ENCODE measurements around the gene BRD7.

The BRD7 gene

DNA sequence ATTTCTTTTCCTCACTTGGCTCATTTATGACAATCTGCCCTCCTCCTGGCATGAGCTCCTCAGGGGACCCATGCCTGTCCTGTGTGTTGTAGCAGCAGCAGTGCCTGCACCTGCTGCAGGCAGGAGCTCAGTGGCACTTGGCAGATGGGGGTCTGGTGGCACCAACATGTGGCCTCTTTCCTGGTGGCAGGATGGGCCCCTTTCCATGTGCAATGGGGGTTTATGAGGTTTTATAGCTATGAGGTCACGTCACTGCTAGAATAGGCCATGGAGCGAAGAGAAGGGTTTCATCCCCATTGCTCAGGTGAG is 95.5 kb downstream of the BRD7 start:
- TF ChIP-seq, protein P1, sequence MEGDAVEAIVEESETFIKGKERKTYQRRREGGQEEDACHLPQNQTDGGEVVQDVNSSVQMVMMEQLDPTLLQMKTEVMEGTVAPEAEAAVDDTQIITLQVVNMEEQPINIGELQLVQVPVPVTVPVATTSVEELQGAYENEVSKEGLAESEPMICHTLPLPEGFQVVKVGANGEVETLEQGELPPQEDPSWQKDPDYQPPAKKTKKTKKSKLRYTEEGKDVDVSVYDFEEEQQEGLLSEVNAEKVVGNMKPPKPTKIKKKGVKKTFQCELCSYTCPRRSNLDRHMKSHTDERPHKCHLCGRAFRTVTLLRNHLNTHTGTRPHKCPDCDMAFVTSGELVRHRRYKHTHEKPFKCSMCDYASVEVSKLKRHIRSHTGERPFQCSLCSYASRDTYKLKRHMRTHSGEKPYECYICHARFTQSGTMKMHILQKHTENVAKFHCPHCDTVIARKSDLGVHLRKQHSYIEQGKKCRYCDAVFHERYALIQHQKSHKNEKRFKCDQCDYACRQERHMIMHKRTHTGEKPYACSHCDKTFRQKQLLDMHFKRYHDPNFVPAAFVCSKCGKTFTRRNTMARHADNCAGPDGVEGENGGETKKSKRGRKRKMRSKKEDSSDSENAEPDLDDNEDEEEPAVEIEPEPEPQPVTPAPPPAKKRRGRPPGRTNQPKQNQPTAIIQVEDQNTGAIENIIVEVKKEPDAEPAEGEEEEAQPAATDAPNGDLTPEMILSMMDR (IDR thresholded peaks at IDR 0.05; ENCODE audit: low read depth, low read length, missing control alignments) = no peak
- in situ Hi-C loops (cut with HindIII; ENCODE audit: low sequenced_read_pairs) = no loop called here
- H3K4me3 ChIP-seq (ENCODE audit: low read depth, low read length) = no peak overlapping the region
- DNase-seq (ENCODE audit: low read depth) = no peak

GRCh38 chr16:50272687-50273381 is 96.0 kb downstream of the BRD7 start:
- TF ChIP-seq, protein P1 (IDR thresholded peaks at IDR 0.05; ENCODE audit: low read depth, low read length, missing control alignments) = no peak
- H3K4me3 ChIP-seq (ENCODE audit: low read depth, low read length) = no peak overlapping the region
- DNase-seq (ENCODE audit: low read depth) = no peak
- in situ Hi-C loops (cut with HindIII; ENCODE audit: low sequenced_read_pairs) = no loop called here

GRCh38 chr16:50272111-50272571 is 96.6 kb downstream of the BRD7 start:
- DNase-seq (ENCODE audit: low read depth) = no peak
- TF ChIP-seq, protein P1 (IDR thresholded peaks at IDR 0.05; ENCODE audit: low read depth, low read length, missing control alignments) = no peak
- H3K4me3 ChIP-seq (ENCODE audit: low read depth, low read length) = no peak overlapping the region
- in situ Hi-C loops (cut with HindIII; ENCODE audit: low sequenced_read_pairs) = no loop called here

DNA sequence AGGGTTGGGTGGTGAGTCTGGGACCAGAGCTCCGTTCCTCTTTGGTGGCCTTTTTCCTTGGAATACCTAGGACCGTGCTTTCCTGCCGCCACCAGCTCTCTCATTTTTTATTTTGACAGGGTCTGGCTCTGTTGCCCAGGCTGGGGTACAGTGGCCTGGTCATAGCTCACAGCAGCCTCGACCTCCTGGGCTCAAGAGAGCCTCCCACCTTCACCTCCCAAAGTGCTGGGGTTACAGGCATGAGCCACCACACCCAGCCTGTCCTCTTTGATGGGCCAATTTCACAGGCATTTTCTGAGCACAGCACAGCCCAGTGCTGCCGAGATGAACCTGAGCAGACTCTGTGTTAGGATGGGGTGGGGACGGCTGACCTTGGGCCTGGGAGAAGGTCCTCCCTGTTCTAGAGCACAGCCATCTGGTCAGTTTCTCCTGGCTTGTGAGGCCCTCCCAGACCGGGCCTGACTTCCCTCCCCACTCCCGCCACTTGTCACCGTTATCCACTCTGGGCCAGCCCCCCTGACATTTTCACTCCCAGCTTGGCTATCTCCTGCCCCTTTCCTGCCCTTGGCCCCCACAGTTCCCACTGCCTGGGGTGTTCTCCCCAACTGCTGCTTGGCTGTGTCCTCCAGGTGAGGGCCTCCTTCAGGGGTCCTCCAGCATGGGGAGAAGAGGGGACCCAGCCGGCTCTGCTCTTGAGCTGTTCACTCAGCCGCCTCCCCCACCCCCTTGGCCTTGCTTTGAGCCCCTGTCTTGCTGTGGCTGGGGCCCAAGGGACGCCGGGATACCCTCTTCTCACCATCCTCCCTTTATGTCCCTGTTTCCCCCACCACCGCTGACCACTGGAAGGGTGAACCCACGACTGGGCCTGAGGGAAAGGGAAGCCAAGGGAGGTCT is 97.4 kb downstream of the BRD7 start:
- in situ Hi-C loops (cut with HindIII; ENCODE audit: low sequenced_read_pairs) = no loop called here
- TF ChIP-seq, protein P1 (IDR thresholded peaks at IDR 0.05; ENCODE audit: low read depth, low read length, missing control alignments) = no peak
- no peak for DNase-seq (ENCODE audit: low read depth)
- H3K4me3 ChIP-seq (ENCODE audit: low read depth, low read length) = no peak overlapping the region

GRCh38 chr16:50270510-50271147 is 98.2 kb downstream of the BRD7 start:
- no peak for DNase-seq (ENCODE audit: low read depth)
- TF ChIP-seq, protein P1 (IDR thresholded peaks at IDR 0.05; ENCODE audit: low read depth, low read length, missing control alignments) = no peak
- no peak overlapping the region for H3K4me3 ChIP-seq (ENCODE audit: low read depth, low read length)
- in situ Hi-C loops (cut with HindIII; ENCODE audit: low sequenced_read_pairs) = no loop called here

DNA sequence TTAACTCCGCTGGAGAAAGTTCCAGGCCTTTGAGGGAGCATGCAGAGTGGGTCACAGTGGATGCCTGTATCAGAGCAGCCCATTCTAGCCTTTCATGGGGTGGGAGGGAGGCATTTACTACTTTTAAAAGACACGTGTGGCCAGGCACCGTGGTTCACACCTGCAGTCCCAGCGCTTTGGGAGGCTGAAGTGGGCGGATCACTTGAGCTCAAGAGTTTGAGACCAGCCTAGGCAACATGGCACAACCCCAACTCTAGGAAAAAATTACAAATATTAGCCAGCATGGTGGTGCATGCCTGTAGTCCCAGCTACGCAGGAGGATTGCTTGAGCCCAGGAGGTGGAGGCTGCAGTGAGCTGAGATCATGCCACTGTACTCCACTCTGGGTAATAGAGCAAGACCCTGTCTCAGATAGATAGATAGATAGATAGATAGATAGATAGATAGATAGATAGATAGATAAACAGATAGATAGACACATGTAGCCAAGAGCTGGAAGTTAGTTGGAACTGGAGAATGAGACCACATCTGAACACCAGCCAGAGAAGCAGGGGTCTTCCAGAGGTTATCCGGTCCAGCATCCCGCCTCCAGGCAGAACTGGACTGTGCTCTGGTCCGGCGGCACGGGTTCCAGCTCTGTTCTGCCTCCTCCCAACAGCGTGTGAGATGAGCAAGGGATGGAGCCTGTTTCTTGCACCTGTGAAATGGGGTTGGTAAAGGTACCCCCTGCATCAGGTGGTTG is 98.8 kb downstream of the BRD7 start:
- TF ChIP-seq, protein P1 (IDR thresholded peaks at IDR 0.05; ENCODE audit: low read depth, low read length, missing control alignments) = no peak
- DNase-seq (ENCODE audit: low read depth) = no peak
- in situ Hi-C loops (cut with HindIII; ENCODE audit: low sequenced_read_pairs) = no loop called here
- no peak overlapping the region for H3K4me3 ChIP-seq (ENCODE audit: low read depth, low read length)

Measured in astrocyte of the cerebellum (primary cell).